Renal pelvis (tissue), 4 donors: ENCODE measurements around the gene SPTLC3. TPM values are rescaled to one million over a fixed set of nuclear protein-coding genes. Genes with fewer than 3 reads are reported as not detected.
"Not testable (repeated sequence)": the region's sequence is repeated elsewhere in the genome, so short reads cannot be mapped to it uniquely, and the experiment has no call there.

Experiments used
- DNase-seq: peaks from one replicate; pipeline ENCODE4 v3.0.0-alpha.2; 2013
- polyA plus RNA-seq, 3 donors: library from polyadenylated mRNA; unstranded; fragments of 120-200 nt; gene quantifications; one replicate each; pipeline ENCODE4 v1.2.1, GENCODE V29; 2013; ENCODE audit not compliant: insufficient read length in 3 of 3

The SPTLC3 gene
- polyA plus RNA-seq, 3 donors: 16.9 to 25.3 (median 20.7) TPM

DNA sequence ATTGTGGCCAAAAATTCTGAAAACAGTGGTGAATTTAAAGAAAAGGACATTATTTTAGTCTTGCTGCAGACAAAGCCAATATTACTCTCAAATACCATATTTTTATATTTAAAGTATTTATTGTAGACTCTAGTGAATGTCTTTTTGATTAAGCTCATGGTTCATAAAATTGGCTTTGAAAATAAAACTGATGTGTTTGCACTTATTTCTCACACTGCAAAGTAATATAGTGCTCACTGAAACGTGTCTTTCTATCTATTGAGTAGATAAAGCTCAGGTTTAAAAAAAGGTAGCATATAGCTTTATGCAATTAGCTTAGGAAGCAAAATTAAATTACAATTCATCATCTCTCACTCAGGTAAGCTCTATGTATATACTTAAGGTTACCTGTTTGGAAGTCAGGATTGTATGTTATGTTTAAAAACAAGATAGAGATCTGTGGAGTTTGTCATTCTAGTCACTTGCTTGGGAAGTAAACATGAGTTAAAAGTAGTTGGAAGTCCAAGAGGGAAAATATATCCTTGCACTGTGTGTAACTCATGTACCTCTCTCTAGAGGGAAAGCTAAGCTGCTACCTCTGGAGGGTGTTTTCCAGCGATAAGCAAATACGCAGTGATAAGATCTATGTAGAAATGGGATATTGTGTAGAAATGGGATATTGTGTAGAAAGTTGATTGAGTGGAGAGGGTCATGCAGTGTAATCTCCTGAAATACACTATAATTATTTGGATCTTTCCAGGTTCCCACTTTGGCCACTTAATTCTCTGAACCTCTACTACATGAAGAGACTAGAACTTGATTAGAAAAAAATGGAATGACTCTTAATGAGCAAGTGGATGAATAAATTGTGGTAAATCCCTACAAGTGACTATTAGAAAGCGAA lies 29.9 kb upstream of the SPTLC3 start:
- DNase-seq: no peak

DNA sequence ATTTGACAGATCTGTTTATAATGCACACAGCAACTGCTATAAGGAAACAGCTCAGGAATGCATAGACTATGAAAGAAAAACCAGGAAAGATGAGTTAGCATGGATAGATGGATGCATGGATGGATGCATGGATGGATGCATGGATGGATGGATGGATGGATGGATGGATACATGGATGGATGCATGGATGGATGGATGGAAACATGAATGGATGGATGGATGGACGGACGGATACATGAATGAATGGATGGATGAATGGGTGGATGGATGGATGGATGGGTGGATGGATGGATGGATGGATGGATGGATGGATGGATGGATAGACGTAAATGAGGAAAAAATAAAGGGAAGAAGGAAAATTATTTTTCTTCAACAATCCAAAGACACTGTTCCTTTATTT lies 29.1 kb upstream of the SPTLC3 start:
- not testable (repeated sequence) for DNase-seq

DNA sequence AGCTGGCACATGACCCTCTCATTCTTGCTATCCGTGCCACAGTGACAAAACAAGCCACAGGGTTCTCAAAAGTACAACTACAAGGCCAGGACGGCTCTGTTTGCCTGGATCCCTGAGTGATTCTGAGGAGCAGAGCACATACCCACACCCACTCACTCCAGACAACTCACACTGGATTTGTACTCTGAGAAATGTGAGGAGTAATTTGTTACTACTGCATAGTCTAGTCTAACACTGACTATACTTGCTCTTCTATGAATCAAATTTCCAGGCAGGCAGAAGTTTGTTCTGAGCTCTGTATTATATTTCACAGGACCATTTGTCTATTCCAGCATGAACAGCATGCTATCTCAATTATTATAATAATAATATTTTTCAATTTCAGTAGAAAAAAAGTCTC lies 26.7 kb upstream of the SPTLC3 start:
- no peak for DNase-seq

GRCh38 chr20:12984069-12984765 lies 24.6 kb upstream of the SPTLC3 start:
- DNase-seq: no peak

GRCh38 chr20:12984863-12985262 lies 23.9 kb upstream of the SPTLC3 start:
- no peak for DNase-seq

GRCh38 chr20:12987261-12987660 lies 21.5 kb upstream of the SPTLC3 start:
- no peak for DNase-seq

- DNase-seq: no peak
Measured at GRCh38 chr20:12989586-12990115, 19.1 kb upstream of the SPTLC3 start.

DNA sequence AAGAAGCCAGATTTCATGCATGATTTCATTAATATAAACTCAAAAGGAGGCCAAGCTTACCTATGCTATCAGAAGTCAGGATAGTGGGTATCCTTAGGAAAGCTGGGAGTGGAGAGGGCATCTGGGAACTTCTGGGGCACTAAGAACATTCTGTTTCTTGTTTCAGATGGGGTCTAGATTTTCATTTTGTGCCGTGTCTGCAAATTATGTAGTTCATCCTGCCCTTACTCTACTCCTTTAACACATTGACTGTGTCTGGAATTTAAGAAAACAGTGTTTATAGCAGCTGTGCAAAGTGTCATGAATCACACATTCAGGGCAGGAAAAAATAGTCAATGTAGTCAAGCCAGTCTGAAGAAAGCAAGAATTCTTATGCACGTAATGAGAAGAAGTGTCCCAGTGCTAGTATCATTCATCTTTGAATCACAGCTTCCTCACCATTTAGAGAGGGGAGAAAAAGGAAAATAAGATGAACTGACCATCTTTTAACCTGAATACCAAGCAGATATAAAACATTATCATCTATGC lies 11.6 kb upstream of the SPTLC3 start:
- no peak for DNase-seq

DNA sequence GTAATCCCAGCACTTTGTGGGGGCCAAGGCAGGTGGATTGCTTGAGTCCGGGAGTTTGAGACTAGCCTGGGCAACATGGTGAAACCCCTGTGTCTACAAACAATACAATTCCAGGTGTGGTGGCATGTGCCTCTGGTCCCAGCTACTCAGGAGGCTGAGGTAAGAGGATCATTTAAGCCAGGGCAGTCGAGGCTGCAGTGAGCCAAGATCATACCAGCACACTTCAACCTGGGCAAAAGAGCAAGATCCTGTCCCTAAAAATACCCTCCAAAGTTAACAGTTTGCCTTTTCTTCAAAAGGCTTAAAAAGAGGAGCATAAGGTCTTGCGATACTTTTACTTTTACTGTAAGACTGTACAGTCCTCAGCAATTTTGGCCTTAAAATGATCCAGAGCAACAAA lies 10.7 kb upstream of the SPTLC3 start:
- DNase-seq: no peak

DNA sequence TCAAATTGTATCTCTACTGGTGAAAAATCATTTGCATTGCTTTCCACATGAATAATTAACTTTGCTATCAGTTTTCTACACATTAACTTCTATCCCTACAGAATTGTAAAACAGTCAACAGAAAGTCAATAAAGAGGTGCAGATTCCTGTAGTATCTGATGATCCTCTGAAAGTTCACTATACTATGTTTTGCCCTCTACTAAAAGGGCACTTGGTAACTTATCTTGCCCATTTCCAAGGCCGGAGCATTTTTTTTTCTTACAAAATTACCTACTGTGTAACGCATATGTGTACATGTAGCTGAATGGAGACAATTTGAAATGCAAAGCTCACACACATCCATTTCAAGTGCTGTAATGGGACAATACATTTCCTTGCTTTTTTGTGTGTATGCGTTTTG lies 9.6 kb upstream of the SPTLC3 start:
- no peak for DNase-seq

DNA sequence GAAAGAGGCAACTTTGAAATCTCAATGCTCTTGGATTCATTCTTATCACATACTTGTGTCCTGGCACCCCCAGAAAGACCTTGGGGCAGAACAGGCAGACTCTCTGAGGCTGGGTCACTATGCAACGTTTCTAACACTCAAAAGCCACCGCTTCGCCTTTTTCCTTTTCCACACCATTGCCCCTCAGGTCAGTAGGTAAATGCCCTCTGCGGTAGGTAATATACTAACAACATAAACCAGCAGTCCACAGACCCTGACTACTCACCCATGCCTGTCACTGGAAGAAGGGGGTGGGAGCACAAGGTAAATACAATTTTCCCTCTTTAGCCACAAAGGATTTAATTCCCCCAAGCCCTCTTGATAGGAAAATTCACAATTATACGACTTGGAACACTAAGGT lies 6.5 kb upstream of the SPTLC3 start:
- peak; percentile 15 for DNase-seq

GRCh38 chr20:13006825-13007224 lies 1.9 kb upstream of the SPTLC3 start:
- DNase-seq: no peak

DNA sequence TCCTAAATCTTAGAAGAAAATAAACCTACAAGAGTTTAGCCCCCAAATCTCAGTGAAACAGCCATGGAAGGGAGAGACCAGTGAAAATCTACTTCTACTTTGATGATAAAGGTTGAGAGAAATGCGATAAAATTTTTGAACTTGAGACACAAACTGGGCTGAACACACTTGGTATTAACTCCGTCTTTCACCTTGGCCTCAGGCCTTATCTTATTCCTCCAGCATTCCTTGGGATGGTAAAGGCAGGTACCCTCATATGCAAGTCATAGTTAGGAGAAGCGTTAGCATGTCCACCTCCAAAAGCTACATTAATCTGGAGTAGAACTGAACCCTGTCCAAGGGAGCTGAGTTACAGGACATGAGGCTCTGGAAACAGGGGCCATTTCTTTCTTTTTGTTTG lies 1.2 kb upstream of the SPTLC3 start:
- no peak for DNase-seq

- DNase-seq: peak; percentile 73
Measured at GRCh38 chr20:13009682-13010406, 1.1 kb downstream of the SPTLC3 start.

DNA sequence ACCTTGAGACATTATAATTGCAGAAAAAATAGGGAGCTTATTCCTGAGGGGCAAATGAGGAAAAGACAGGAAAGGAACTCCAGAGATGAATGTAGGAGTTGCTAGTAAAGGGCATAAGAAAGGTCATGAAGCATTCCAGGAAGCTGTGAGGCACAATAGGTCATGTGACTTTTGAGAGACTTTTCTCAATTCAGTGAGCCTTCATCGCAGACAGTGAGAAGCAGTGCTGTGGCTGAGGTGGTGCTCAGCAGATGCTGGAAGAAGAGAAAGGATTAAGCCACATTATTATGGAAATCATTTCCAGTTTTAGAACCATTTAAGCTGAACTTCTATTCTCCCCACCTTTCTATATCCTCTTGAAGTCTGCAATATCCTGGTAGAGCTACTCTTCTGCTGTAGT lies 4.1 kb downstream of the SPTLC3 start:
- DNase-seq: no peak

DNA sequence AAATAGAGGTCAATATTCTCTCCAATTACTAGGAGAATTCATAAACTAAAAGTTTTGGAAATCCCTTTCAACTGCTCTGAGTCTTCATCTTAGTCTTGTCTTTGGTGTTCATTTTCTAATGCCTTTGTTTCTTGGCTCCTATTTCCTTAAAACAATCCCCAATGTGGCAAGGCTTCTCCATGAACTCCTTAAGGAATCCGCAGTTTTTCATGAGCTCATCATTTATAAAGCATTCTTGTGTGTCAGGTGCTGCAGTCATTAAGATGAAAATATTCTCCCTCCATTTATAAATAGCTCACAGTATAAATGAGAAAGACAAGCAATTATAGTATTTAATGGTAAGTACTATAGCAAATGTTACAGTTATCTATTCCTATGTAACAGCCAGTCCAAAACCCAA lies 4.6 kb downstream of the SPTLC3 start:
- no peak for DNase-seq

- DNase-seq: no peak
Measured at GRCh38 chr20:13017235-13017634, 8.5 kb downstream of the SPTLC3 start.

DNA sequence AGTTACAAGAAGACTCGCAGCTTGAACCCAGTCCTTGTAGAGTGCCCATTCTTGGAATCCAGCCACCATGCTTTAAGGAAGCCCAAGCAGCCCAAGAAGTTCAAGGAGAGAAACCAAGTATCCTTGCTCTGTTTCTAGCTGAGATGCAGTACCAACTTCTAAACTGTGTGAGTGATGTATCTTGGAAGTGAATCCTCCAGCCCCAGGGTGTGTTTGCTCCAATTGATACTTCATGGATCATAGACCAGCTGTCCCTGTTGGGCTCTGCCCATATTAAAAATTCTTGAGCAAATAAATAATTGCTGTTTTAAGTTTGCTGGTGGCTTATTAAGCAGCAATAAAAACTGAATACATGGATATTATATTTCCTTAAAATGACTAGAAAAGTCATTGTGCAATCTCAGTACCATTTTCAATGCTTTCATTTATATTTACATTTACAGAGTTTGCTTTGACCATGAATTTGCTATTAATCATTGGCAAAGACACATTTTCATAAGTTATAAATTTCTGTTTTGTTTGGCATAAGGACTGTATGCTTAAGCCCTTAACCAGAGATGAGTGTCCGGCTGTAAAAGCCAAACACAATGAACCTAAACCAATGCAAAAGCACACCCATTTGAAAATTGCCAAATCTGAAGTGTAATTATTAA lies 9.2 kb downstream of the SPTLC3 start:
- no peak for DNase-seq

GRCh38 chr20:13021205-13021970 lies 12.6 kb downstream of the SPTLC3 start:
- no peak for DNase-seq

- DNase-seq: no peak
Measured at GRCh38 chr20:13022401-13023155, 13.8 kb downstream of the SPTLC3 start.
